ENCODE measurements around the gene PDGFD. TPM values are rescaled to one million over a fixed set of nuclear protein-coding genes. Genes with fewer than 3 reads are reported as not detected.

PDGFD gene
- total RNA-seq, 1 donor from 2014 or later: 0.53 TPM

- FAIRE-seq (no peak), DNase-seq (ENCODE audit: low read depth) (no peak)
- H3K27me3 ChIP-seq (ENCODE audit: control insufficient read depth, insufficient read depth, low read length): no peaks in the 10 kb centered on the region
- TF ChIP-seq CTCF (IDR thresholded peaks at IDR 0.05; ENCODE audit: insufficient read depth, low read length, severe bottlenecking): no peak
- no peak overlapping the region for H3K4me3 ChIP-seq (ENCODE audit: low read depth, low read length)
- H3K36me3 ChIP-seq (ENCODE audit: control insufficient read depth, insufficient read depth, low read length): no peaks in the 10 kb centered on the region
These were observed 27.2 kb upstream of the PDGFD start for GRCh38 chr11:104191124-104191523.

- Histone ChIP-seq H3K36me3 (ENCODE audit: control insufficient read depth, insufficient read depth, low read length) (no peaks in the 10 kb centered on the region), H3K4me3 (ENCODE audit: low read depth, low read length) (no peak overlapping the region), H3K27me3 (ENCODE audit: control insufficient read depth, insufficient read depth, low read length) (no peaks in the 10 kb centered on the region)
- DNase-seq (ENCODE audit: low read depth) (peak; percentile 17), FAIRE-seq (no peak)
- TF ChIP-seq CTCF (IDR thresholded peaks at IDR 0.05; ENCODE audit: insufficient read depth, low read length, severe bottlenecking): no peak
These were observed 19.6 kb upstream of the PDGFD start for GRCh38 chr11:104183593-104183992.

- no peaks in the 10 kb centered on the region for H3K36me3 ChIP-seq (ENCODE audit: control insufficient read depth, insufficient read depth, low read length)
- H3K27me3 ChIP-seq (ENCODE audit: control insufficient read depth, insufficient read depth, low read length): no peaks in the 10 kb centered on the region
- no peak for TF ChIP-seq CTCF (IDR thresholded peaks at IDR 0.05; ENCODE audit: insufficient read depth, low read length, severe bottlenecking)
- DNase-seq (ENCODE audit: low read depth) (no peak), FAIRE-seq (no peak)
- no peak overlapping the region for H3K4me3 ChIP-seq (ENCODE audit: low read depth, low read length)
These were observed 11.8 kb upstream of the PDGFD start for GRCh38 chr11:104175769-104176168.

- FAIRE-seq (no peak), DNase-seq (ENCODE audit: low read depth) (no peak)
- no peak for TF ChIP-seq CTCF (IDR thresholded peaks at IDR 0.05; ENCODE audit: insufficient read depth, low read length, severe bottlenecking)
- no peak overlapping the region for H3K4me3 ChIP-seq (ENCODE audit: low read depth, low read length)
- no peaks in the 10 kb centered on the region for H3K27me3 ChIP-seq (ENCODE audit: control insufficient read depth, insufficient read depth, low read length)
- H3K36me3 ChIP-seq (ENCODE audit: control insufficient read depth, insufficient read depth, low read length): no peaks in the 10 kb centered on the region
These were observed 5.1 kb upstream of the PDGFD start for GRCh38 chr11:104169091-104169490.

DNA sequence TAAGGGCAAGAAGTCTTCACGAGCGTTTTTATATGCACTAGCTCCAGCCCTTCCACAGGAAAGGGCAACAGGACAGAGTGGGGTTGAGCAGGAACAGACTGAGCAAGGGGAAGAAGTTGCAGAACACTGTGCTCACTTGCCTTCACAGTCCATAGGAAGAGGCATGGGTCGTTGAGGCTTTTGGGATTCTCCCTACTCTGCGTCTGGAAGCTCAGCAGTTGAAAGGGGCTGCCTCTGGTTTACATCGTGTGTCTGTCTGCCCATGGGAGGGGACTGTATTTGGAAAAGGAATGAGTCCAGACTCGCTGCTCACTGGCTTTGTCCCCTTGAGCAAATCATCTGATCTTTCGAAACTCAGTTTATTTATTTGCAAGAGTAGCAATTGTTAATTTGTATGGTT lies 1.1 kb upstream of the PDGFD start:
- no peak for TF ChIP-seq CTCF (IDR thresholded peaks at IDR 0.05; ENCODE audit: insufficient read depth, low read length, severe bottlenecking)
- no peak for DNase-seq (ENCODE audit: low read depth)
- no peaks in the 10 kb centered on the region for H3K36me3 ChIP-seq (ENCODE audit: control insufficient read depth, insufficient read depth, low read length)
- FAIRE-seq: peak; percentile 60
- H3K4me3 ChIP-seq (ENCODE audit: low read depth, low read length): no peak overlapping the region
- H3K27me3 ChIP-seq (ENCODE audit: control insufficient read depth, insufficient read depth, low read length): no peaks in the 10 kb centered on the region
